Ovary (tissue), 3 donors: ENCODE data around the gene KIF7.

Experiments
- EP300 ChIP-seq: sonication (generic); formaldehyde crosslinking; IDR thresholded peaks from one replicate; pipeline ENCODE4 v1.6.1; 2017; ENCODE audit warnings: antibody characterized with exemption
- POLR2A ChIP-seq: fragments of 450-650 bp; IDR thresholded peaks from one replicate; pipeline ENCODE4 v1.6.1; 2017; ENCODE audit warnings: antibody characterized with exemption, mild to moderate bottlenecking, moderate library complexity
- TF ChIP-seq, protein P1 (sequence below), 3 donors: fragments of 450-650 bp in 2 of 3; fragments of 200-600 bp in 1 of 3; IDR thresholded peaks; one replicate each; pipeline versions ENCODE4 v1.5.1 to v1.8.0; 2016 to 2022; ENCODE audit warnings: antibody characterized with exemption in 3 of 3, mild to moderate bottlenecking in 1 of 3
- donor health status: DM: no; HTN: no; CAD: no.

GRCh38 chr15:89674526-89674925 is 19.3 kb upstream of the KIF7 start:
- TF ChIP-seq, protein P1, sequence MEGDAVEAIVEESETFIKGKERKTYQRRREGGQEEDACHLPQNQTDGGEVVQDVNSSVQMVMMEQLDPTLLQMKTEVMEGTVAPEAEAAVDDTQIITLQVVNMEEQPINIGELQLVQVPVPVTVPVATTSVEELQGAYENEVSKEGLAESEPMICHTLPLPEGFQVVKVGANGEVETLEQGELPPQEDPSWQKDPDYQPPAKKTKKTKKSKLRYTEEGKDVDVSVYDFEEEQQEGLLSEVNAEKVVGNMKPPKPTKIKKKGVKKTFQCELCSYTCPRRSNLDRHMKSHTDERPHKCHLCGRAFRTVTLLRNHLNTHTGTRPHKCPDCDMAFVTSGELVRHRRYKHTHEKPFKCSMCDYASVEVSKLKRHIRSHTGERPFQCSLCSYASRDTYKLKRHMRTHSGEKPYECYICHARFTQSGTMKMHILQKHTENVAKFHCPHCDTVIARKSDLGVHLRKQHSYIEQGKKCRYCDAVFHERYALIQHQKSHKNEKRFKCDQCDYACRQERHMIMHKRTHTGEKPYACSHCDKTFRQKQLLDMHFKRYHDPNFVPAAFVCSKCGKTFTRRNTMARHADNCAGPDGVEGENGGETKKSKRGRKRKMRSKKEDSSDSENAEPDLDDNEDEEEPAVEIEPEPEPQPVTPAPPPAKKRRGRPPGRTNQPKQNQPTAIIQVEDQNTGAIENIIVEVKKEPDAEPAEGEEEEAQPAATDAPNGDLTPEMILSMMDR (IDR thresholded peaks at IDR 0.05): no peak
- no peak for TF ChIP-seq POLR2A
- no peak for TF ChIP-seq EP300
